ENCODE measurements around the gene AKIP1.

- TF ChIP-seq, protein P1, sequence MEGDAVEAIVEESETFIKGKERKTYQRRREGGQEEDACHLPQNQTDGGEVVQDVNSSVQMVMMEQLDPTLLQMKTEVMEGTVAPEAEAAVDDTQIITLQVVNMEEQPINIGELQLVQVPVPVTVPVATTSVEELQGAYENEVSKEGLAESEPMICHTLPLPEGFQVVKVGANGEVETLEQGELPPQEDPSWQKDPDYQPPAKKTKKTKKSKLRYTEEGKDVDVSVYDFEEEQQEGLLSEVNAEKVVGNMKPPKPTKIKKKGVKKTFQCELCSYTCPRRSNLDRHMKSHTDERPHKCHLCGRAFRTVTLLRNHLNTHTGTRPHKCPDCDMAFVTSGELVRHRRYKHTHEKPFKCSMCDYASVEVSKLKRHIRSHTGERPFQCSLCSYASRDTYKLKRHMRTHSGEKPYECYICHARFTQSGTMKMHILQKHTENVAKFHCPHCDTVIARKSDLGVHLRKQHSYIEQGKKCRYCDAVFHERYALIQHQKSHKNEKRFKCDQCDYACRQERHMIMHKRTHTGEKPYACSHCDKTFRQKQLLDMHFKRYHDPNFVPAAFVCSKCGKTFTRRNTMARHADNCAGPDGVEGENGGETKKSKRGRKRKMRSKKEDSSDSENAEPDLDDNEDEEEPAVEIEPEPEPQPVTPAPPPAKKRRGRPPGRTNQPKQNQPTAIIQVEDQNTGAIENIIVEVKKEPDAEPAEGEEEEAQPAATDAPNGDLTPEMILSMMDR (IDR thresholded peaks at IDR 0.05), result no peak
- no peak for TF ChIP-seq EZH2 (IDR thresholded peaks at IDR 0.05)
- TF ChIP-seq EZH2phosphoT487 (IDR thresholded peaks at IDR 0.05), result no peak
Measured at GRCh38 chr11:8934742-8935488, 23.9 kb downstream of the AKIP1 start.
